DOHH2 (cell line): ENCODE data around the gene RBM47.
"Not testable (repeated sequence)": the region's sequence is repeated elsewhere in the genome, so short reads cannot be mapped to it uniquely, and the experiment has no call there.

ENCODE experiments used
- EZH2phosphoT487 ChIP-seq: fragments of 200-600 bp; sonication (generic); IDR thresholded peaks from 2 replicates; pipeline ENCODE4 v1.6.1; 2017; ENCODE audit warnings: borderline replicate concordance, mild to moderate bottlenecking, antibody characterized with exemption, low read length, moderate library complexity, mixed read lengths
- TF ChIP-seq, protein P1 (sequence below): fragments of 200-600 bp; sonication (generic); IDR thresholded peaks from one replicate; pipeline ENCODE4 v1.5.1; 2014; ENCODE audit warnings: antibody characterized with exemption, mild to moderate bottlenecking, low read depth, low read length; ENCODE audit not compliant: poor library complexity, severe bottlenecking

DNA sequence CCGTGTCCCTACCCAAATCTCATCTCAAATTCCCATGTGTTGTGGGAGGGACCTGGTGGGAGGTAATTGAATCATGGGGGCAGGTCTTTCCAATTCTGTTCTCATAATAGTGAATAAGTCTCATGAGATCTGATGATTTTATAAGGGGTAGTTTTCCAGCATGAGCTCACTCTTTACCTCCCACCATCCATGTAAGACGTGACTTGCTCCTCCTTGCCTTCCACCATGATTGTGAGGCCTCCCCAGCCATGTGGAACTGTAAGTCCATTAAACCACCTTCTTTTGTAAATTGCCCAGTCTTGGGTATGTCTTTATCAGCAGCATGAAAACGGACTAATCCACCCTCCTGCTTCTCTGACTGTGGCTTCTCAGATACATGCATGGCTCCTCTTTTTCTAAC, 222.2 kb downstream of the RBM47 start:
- TF ChIP-seq, protein P1, sequence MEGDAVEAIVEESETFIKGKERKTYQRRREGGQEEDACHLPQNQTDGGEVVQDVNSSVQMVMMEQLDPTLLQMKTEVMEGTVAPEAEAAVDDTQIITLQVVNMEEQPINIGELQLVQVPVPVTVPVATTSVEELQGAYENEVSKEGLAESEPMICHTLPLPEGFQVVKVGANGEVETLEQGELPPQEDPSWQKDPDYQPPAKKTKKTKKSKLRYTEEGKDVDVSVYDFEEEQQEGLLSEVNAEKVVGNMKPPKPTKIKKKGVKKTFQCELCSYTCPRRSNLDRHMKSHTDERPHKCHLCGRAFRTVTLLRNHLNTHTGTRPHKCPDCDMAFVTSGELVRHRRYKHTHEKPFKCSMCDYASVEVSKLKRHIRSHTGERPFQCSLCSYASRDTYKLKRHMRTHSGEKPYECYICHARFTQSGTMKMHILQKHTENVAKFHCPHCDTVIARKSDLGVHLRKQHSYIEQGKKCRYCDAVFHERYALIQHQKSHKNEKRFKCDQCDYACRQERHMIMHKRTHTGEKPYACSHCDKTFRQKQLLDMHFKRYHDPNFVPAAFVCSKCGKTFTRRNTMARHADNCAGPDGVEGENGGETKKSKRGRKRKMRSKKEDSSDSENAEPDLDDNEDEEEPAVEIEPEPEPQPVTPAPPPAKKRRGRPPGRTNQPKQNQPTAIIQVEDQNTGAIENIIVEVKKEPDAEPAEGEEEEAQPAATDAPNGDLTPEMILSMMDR: not testable (repeated sequence)
- not testable (repeated sequence) for TF ChIP-seq EZH2phosphoT487
